H1 (cell line): ENCODE measurements around the gene AGBL4. TPM values are rescaled to one million over a fixed set of nuclear protein-coding genes. Genes with fewer than 3 reads are reported as not detected.

Source experiments
- CTCF ChIA-PET: fragments of 300-600 bp; sonication (Branson Sonifier 250); formaldehyde crosslinking; loops from one replicate; lab custom pipeline; 2021; ENCODE audit not compliant: partially characterized antibody; lab: Charles Lee
- POLR2A ChIA-PET: fragments of 300-600 bp; sonication (Branson Sonifier 250); formaldehyde crosslinking; loops from one replicate; lab custom pipeline; 2021; ENCODE audit warnings: inconsistent platforms; ENCODE audit not compliant: partially characterized antibody; lab: Charles Lee
- DNase-seq, 2 experiments: peaks; one replicate each; pipeline versions ENCODE4 v3.0.0 to v3.0.0-alpha.2; 2010 to 2022; ENCODE audit warnings: low spot score in 2 of 2, low read depth in 1 of 2, mixed read lengths in 1 of 2
- FAIRE-seq: peaks from 2 replicates; lab custom pipeline; 2011; peaks lifted over from hg19 to GRCh38; lab: Jason Lieb, UNC
- H2AFZ ChIP-seq: 2 replicates; pipeline ENCODE4 v1.8.1; 2012; ENCODE audit warnings: low read length, inconsistent platforms
- H2AK5ac ChIP-seq: 2 replicates; pipeline ENCODE4 v1.6.1; 2013; ENCODE audit warnings: low read depth, low read length
- H2BK120ac ChIP-seq: replicated peaks from 2 replicates; pipeline ENCODE3; 2013; ENCODE audit warnings: low read depth, low read length, inconsistent platforms
- H2BK12ac ChIP-seq: 2 replicates; pipeline ENCODE4 v1.6.1; 2013; ENCODE audit warnings: low read depth, low read length
- H2BK15ac ChIP-seq: 2 replicates; pipeline ENCODE4 v1.6.1; 2013; ENCODE audit warnings: low read length
- H2BK20ac ChIP-seq: 2 replicates; pipeline ENCODE4 v1.6.1; 2013; ENCODE audit warnings: low read length
- H2BK5ac ChIP-seq: 2 replicates; pipeline ENCODE4 v1.6.1; 2013; ENCODE audit warnings: low read depth, low read length
- H3K14ac ChIP-seq: 2 replicates; pipeline ENCODE4 v1.6.1; 2013; ENCODE audit warnings: inconsistent platforms; ENCODE audit not compliant: insufficient read length
- H3K18ac ChIP-seq: 2 replicates; pipeline ENCODE4 v1.6.1; 2013; ENCODE audit warnings: low read length; ENCODE audit errors: extremely low read depth
- H3K23ac ChIP-seq: 2 replicates; pipeline ENCODE4 v1.6.1; 2013; ENCODE audit warnings: inconsistent platforms; ENCODE audit not compliant: insufficient read length
- H3K23me2 ChIP-seq: 2 replicates; pipeline ENCODE4 v1.6.1; 2013; ENCODE audit warnings: low read depth, low read length
- H3K27ac ChIP-seq: 2 replicates; pipeline ENCODE4 v1.6.1; 2011; ENCODE audit warnings: low read depth, low read length, inconsistent platforms
- H3K27me3 ChIP-seq, 4 experiments: replicated peaks in 1 of 4; 1 replicate in 1 of 4; 2 replicates in 3 of 4; pipeline versions ENCODE4 v1.6.1 to v1.8.1; 2011 to 2013; ENCODE audit warnings: low read length in 3 of 4, mild to moderate bottlenecking in 3 of 4, inconsistent platforms in 2 of 4, mixed read lengths in 2 of 4, moderate library complexity in 1 of 4; ENCODE audit not compliant: control insufficient read depth in 3 of 4, insufficient read depth in 3 of 4; ENCODE audit errors: extremely low read depth in 1 of 4
- H3K36me3 ChIP-seq, 4 experiments: 2 replicates each; pipeline versions ENCODE4 v1.6.1 to v1.8.1; 2011 to 2013; ENCODE audit warnings: mild to moderate bottlenecking in 4 of 4, low read length in 3 of 4, moderate library complexity in 2 of 4, control low read depth in 1 of 4, inconsistent platforms in 1 of 4; ENCODE audit not compliant: insufficient read depth in 4 of 4, control insufficient read depth in 2 of 4
- H3K4ac ChIP-seq: replicated peaks from 2 replicates; pipeline ENCODE3; 2013; ENCODE audit warnings: low read length, low read depth, mixed read lengths, inconsistent platforms; ENCODE audit not compliant: insufficient read length
- H3K4me1 ChIP-seq, 4 experiments: replicated peaks in 1 of 4; 1 replicate in 1 of 4; 2 replicates in 3 of 4; pipeline versions ENCODE4 v1.6.1 to v1.8.1; 2011 to 2013; ENCODE audit warnings: low read length in 3 of 4, inconsistent platforms in 2 of 4, mixed read lengths in 1 of 4; ENCODE audit not compliant: insufficient read depth in 4 of 4, control insufficient read depth in 3 of 4
- H3K4me2 ChIP-seq, 2 experiments: 2 replicates each; pipeline versions ENCODE4 v1.6.1 to v1.8.1; 2011 to 2013; ENCODE audit warnings: low read depth in 2 of 2, low read length in 2 of 2, control low read depth in 1 of 2, inconsistent platforms in 1 of 2, mild to moderate bottlenecking in 1 of 2; ENCODE audit not compliant: insufficient read depth in 1 of 2
- H3K4me3 ChIP-seq, 4 experiments: fragments of 200-600, 300-600 bp in 1 of 4; sonication (generic), shearing (Covaris generic), sonication (Bioruptor Twin) in 1 of 4; 2 replicates each; pipeline versions ENCODE4 v1.5.1 to v1.8.1; 2011 to 2016; ENCODE audit warnings: low read length in 4 of 4, low read depth in 3 of 4, control low read depth in 2 of 4, inconsistent platforms in 2 of 4, mild to moderate bottlenecking in 2 of 4, mixed read lengths in 1 of 4, moderate library complexity in 1 of 4; ENCODE audit not compliant: insufficient read depth in 2 of 4; ENCODE audit errors: extremely low read depth in 1 of 4
- H3K56ac ChIP-seq: replicated peaks from 2 replicates; pipeline ENCODE3; 2013; ENCODE audit warnings: low read depth, mild to moderate bottlenecking, mixed read lengths, low read length, inconsistent platforms; ENCODE audit not compliant: insufficient read length
- H3K79me1 ChIP-seq: 2 replicates; pipeline ENCODE4 v1.6.1; 2013; ENCODE audit warnings: low read depth, low read length, control low read depth
- H3K79me2 ChIP-seq, 2 experiments: 2 replicates each; pipeline versions ENCODE4 v1.6.1 to v1.8.1; 2012 to 2013; ENCODE audit warnings: low read length in 2 of 2, mild to moderate bottlenecking in 2 of 2, inconsistent platforms in 1 of 2; ENCODE audit not compliant: insufficient read depth in 2 of 2, control insufficient read depth in 1 of 2
- H3K9ac ChIP-seq, 4 experiments: replicated peaks in 1 of 4; 1 replicate in 1 of 4; 2 replicates in 3 of 4; pipeline versions ENCODE4 v1.6.1 to v1.8.1; 2011 to 2013; ENCODE audit warnings: low read depth in 3 of 4, low read length in 3 of 4, control low read depth in 2 of 4, mild to moderate bottlenecking in 2 of 4, moderate library complexity in 2 of 4, inconsistent platforms in 1 of 4; ENCODE audit errors: extremely low read depth in 1 of 4
- H3K9me3 ChIP-seq, 2 experiments: 2 replicates each; pipeline versions ENCODE4 v1.6.1 to v1.8.1; 2012 to 2013; ENCODE audit warnings: mild to moderate bottlenecking in 2 of 2, moderate library complexity in 2 of 2, control low read depth in 1 of 2, inconsistent platforms in 1 of 2, low read depth in 1 of 2, low read length in 1 of 2, mixed read lengths in 1 of 2; ENCODE audit not compliant: insufficient read depth in 2 of 2
- H4K20me1 ChIP-seq, 2 experiments: replicated peaks in 1 of 2; 2 replicates each; pipeline versions ENCODE3 to v1.8.1; 2011 to 2013; ENCODE audit warnings: inconsistent platforms in 2 of 2, low read length in 2 of 2, mild to moderate bottlenecking in 1 of 2; ENCODE audit not compliant: insufficient read depth in 2 of 2, control insufficient read depth in 1 of 2
- H4K5ac ChIP-seq: 2 replicates; pipeline ENCODE4 v1.6.1; 2013; ENCODE audit warnings: low read length, low read depth, mixed read lengths, inconsistent platforms; ENCODE audit not compliant: insufficient read length
- H4K8ac ChIP-seq: 2 replicates; pipeline ENCODE4 v1.8.0; 2013; ENCODE audit warnings: mild to moderate bottlenecking, moderate library complexity, low read length, inconsistent platforms; ENCODE audit not compliant: insufficient read depth; ENCODE audit errors: extremely low read depth
- H4K91ac ChIP-seq: replicated peaks from 2 replicates; pipeline ENCODE3; 2013; ENCODE audit warnings: low read length, mixed read lengths, inconsistent platforms; ENCODE audit not compliant: insufficient read length
- BRCA1 ChIP-seq: IDR thresholded peaks from 2 replicates; pipeline ENCODE4 v1.6.1; 2012; ENCODE audit warnings: low read depth, low read length, improper control_type of control experiment
- CBX8 ChIP-seq: fragments of 300-800, 300-1000 bp; sonication (generic); IDR thresholded peaks from 2 replicates; pipeline ENCODE4 v1.7.1; 2016; ENCODE audit warnings: low read depth, low read length, borderline replicate concordance
- CREB1 ChIP-seq: IDR thresholded peaks from 2 replicates; pipeline ENCODE4 v1.6.1; 2012; ENCODE audit warnings: inconsistent platforms
- EP300 ChIP-seq, 2 experiments: IDR thresholded peaks; 1 replicate in 1 of 2; 2 replicates in 1 of 2; pipeline ENCODE4 v1.6.1; 2011 to 2012; ENCODE audit warnings: low read depth in 2 of 2, low read length in 2 of 2, mild to moderate bottlenecking in 2 of 2, borderline replicate concordance in 1 of 2, inconsistent platforms in 1 of 2, moderate library complexity in 1 of 2
- GABPA ChIP-seq: IDR thresholded peaks from 2 replicates; pipeline ENCODE4 v1.6.1; 2011; ENCODE audit warnings: mild to moderate bottlenecking, low read length, moderate library complexity, borderline replicate concordance; ENCODE audit not compliant: insufficient read depth
- HDAC6 ChIP-seq: IDR thresholded peaks from one replicate; pipeline ENCODE4 v1.7.1; 2012; ENCODE audit warnings: low read depth, mild to moderate bottlenecking, inconsistent platforms, low read length, moderate library complexity
- NANOG ChIP-seq: IDR thresholded peaks from 2 replicates; pipeline ENCODE4 v1.6.1; 2011; ENCODE audit warnings: low read length, low read depth, mild to moderate bottlenecking, inconsistent platforms; ENCODE audit not compliant: insufficient read depth, poor library complexity, severe bottlenecking
- PHF8 ChIP-seq: fragments of 200-600 bp; sonication (generic); conservative IDR thresholded peaks from 2 replicates; pipeline ENCODE4 v1.7.1; 2012; ENCODE audit warnings: low read depth, mild to moderate bottlenecking, inconsistent platforms, low read length, moderate library complexity
- RNF2 ChIP-seq: fragments of 200-900, 300-1000 bp; sonication (generic); IDR thresholded peaks from 2 replicates; pipeline ENCODE4 v1.7.1; 2016; ENCODE audit warnings: borderline replicate concordance, low read depth, mild to moderate bottlenecking, antibody characterized with exemption, low read length; ENCODE audit not compliant: poor library complexity, severe bottlenecking; ENCODE audit errors: missing control alignments
- TAF7 ChIP-seq: optimal IDR thresholded peaks from 2 replicates; pipeline ENCODE3; 2011; ENCODE audit warnings: low read depth, mild to moderate bottlenecking, inconsistent platforms, low read length, moderate library complexity, borderline replicate concordance
- WGBS, 2 experiments: shearing (Covaris generic) in 1 of 2; methylation state at CpG; one replicate each; pipeline versions ENCODE4 v1.1.6 to v1.1.7; 2013 to 2015; ENCODE audit warnings: low lambda C conversion rate in 2 of 2, mixed read lengths in 2 of 2, inconsistent platforms in 1 of 2, low coverage in 1 of 2, missing lambda C conversion rate in 1 of 2; ENCODE audit not compliant: insufficient replicate concordance in 2 of 2, insufficient coverage in 1 of 2, insufficient read length in 1 of 2; ENCODE audit errors: extremely low coverage in 1 of 2, missing lambda C conversion rate in 1 of 2; 5-methylcytosine and 5-hydroxymethylcytosine counted together
- polyA plus RNA-seq, 7 experiments: library from polyadenylated mRNA; depleted of rRNA in 3 of 7; stranded (reverse) in 5 of 7; unstranded in 2 of 7; fragments of >200 nt in 5 of 7; fragments of 200-250 nt in 2 of 7; gene quantifications; 1 replicate in 5 of 7; 2 replicates in 1 of 7; 4 replicates in 1 of 7; pipeline versions ENCODE4 v1.2.1 to v1.2.3, GENCODE V29; 2011 to 2013; ENCODE audit warnings: missing spikeins in 2 of 7, mixed read lengths in 2 of 7
- total RNA-seq: library from RNA; stranded (reverse); fragmentation: NEBNext Ultra II Directional; extraction: Animal tissue kit (Norgen Biotek cat#: 25700); gene quantifications from 2 replicates; pipeline ENCODE4 v1.2.1, GENCODE V29; 2021

The AGBL4 gene
- total and polyA plus RNA-seq, 2 of the 8 experiments (the other 6 are each of a cell fraction or from before 2014, with no cell fraction given): 0.41 to 0.45 TPM

- ChIA-PET CTCF (interaction anchor here (0.9 to 1.3 kb wide), 3 partner anchors 8 to 688 kb away, joined by 3 read pairs; no protein-coding TSS in a partner anchor), POLR2A (no interaction called here)
- H4K20me1 ChIP-seq: no peaks in the 10 kb centered on the region
- H2BK120ac ChIP-seq: no peak overlapping the region
- no peak overlapping the region for H3K56ac ChIP-seq
- H2BK15ac ChIP-seq: no peak overlapping the region
- peaks cover 0 to 7% (median 1%) of the 10 kb centered on the region in 4 experiments; a peak in 2 of 7 replicates for H3K4me1 ChIP-seq
- H3K14ac ChIP-seq: no peak overlapping the region
- WGBS, 2 experiments: 26% methylated on average over 31 of the region's 72 CpGs; no CpG with 5 or more reads in 1 of the 2 experiments
- H3K9me3 ChIP-seq: peaks cover 0 to 11% of the 10 kb centered on the region in 2 experiments; a peak in 3 of 4 replicates
- H3K27me3 ChIP-seq: peaks cover 9 to 18% (median 16%) of the 10 kb centered on the region in 4 experiments
- H3K23me2 ChIP-seq: no peaks in the 10 kb centered on the region; the same call in 1 of the 2 replicates
- H3K4me3 ChIP-seq: peak overlapping the region; percentile 16 to 58 (median 30); a peak in 7 of 8 replicates
- no peaks in the 10 kb centered on the region; a peak in 1 of 8 replicates for H3K36me3 ChIP-seq
- no peaks in the 10 kb centered on the region for H3K79me2 ChIP-seq
- H3K79me1 ChIP-seq: no peaks in the 10 kb centered on the region
- no peak overlapping the region for H2BK20ac ChIP-seq
- peak overlapping the region in 2 of 4 experiments; percentile 44 to 50; a peak in 3 of 7 replicates for H3K9ac ChIP-seq
- peak overlapping the region; percentile 36; the same call in 1 of the 2 replicates for H3K18ac ChIP-seq
- no peak overlapping the region for H3K27ac ChIP-seq
- no peak overlapping the region for H2BK12ac ChIP-seq
- H2AFZ ChIP-seq: peak overlapping the region; percentile 55; the same call in 1 of the 2 replicates
- no peak overlapping the region for H2AK5ac ChIP-seq
- peak; percentile 23 to 94 for DNase-seq
- no peak overlapping the region for H3K23ac ChIP-seq
- peak overlapping the region; percentile 39 for H4K91ac ChIP-seq
- FAIRE-seq: no peak
- H2BK5ac ChIP-seq: no peak overlapping the region
- peak overlapping the region; percentile 79 to 83 for H3K4me2 ChIP-seq
- no peak overlapping the region for H3K4ac ChIP-seq
- no peak overlapping the region for H4K5ac ChIP-seq
- H4K8ac ChIP-seq: peak overlapping the region; percentile 94
- no peak for TF ChIP-seq PHF8
- TF ChIP-seq CREB1: 0 out of 2 replicates have a peak, but pooled peaks have one; percentile 10
- no peak for TF ChIP-seq GABPA
- TF ChIP-seq TAF7: no peak
- TF ChIP-seq HDAC6: no peak
- no peak for TF ChIP-seq CBX8
- TF ChIP-seq EP300 (IDR thresholded peaks at IDR 0.05; ENCODE audit: borderline replicate concordance in 1 of 2, low read depth in 2 of 2, low read length in 2 of 2): peak in 1 of 2 experiments; percentile 18; a peak in 1 of 3 replicates
- no peak for TF ChIP-seq BRCA1
- peak; percentile 63 for TF ChIP-seq RNF2
- no peak for TF ChIP-seq NANOG
Measured at GRCh38 chr1:50047916-50048694, 24.4 kb upstream of the AGBL4 start.
